GM06990 (cell line): ENCODE data around the gene RAB11FIP3.

Experiments used
- DNase-seq: peaks from one replicate; pipeline ENCODE4 v3.0.0-alpha.2; 2011; ENCODE audit not compliant: insufficient read length; ENCODE audit errors: extremely low read depth
- H3K27me3 ChIP-seq: replicated peaks from 2 replicates; pipeline ENCODE4 v1.6.0; 2011; ENCODE audit warnings: low read length; ENCODE audit not compliant: control insufficient read depth, insufficient read depth
- H3K36me3 ChIP-seq: 2 replicates; pipeline ENCODE4 v1.5.1; 2011; ENCODE audit warnings: low read length; ENCODE audit not compliant: control insufficient read depth, insufficient read depth
- H3K4me3 ChIP-seq: replicated peaks from 2 replicates; pipeline ENCODE4 v1.5.1; 2011; ENCODE audit warnings: low read depth, mild to moderate bottlenecking, control low read depth, low read length
- CTCF ChIP-seq: IDR thresholded peaks from 2 replicates; pipeline ENCODE4 v1.5.1; 2011; ENCODE audit warnings: low read length, control low read depth, mild to moderate bottlenecking, inconsistent platforms; ENCODE audit not compliant: insufficient read depth, poor library complexity, severe bottlenecking

RAB11FIP3 gene

GRCh38 chr16:558298-559020 is 133.0 kb downstream of the RAB11FIP3 start:
- H3K36me3 ChIP-seq = no peaks in the 10 kb centered on the region
- H3K4me3 ChIP-seq = no peak overlapping the region
- DNase-seq = no peak
- TF ChIP-seq CTCF = no peak
- no peaks in the 10 kb centered on the region; the same call in 1 of the 2 replicates for H3K27me3 ChIP-seq

- no peak for DNase-seq
- Histone ChIP-seq H3K27me3 (no peaks in the 10 kb centered on the region; the same call in 1 of the 2 replicates), H3K4me3 (no peak overlapping the region), H3K36me3 (no peaks in the 10 kb centered on the region)
- TF ChIP-seq CTCF = no peak
Observed at GRCh38 chr16:559021-559380, 133.6 kb downstream of the RAB11FIP3 start.

- no peak for DNase-seq
- no peak for TF ChIP-seq CTCF
- Histone ChIP-seq H3K36me3 (no peaks in the 10 kb centered on the region), H3K4me3 (no peak overlapping the region), H3K27me3 (no peaks in the 10 kb centered on the region; the same call in 1 of the 2 replicates)
Observed at GRCh38 chr16:559411-560203, 134.2 kb downstream of the RAB11FIP3 start.

GRCh38 chr16:560204-560700 is 134.8 kb downstream of the RAB11FIP3 start, which contains the start of gene PRR35:
PRR35 (plus strand) TSS chr16:560394; CDS start chr16:563295, 2,901 bp downstream.
- Histone ChIP-seq H3K27me3 (no peaks in the 10 kb centered on the region; the same call in 1 of the 2 replicates), H3K36me3 (no peaks in the 10 kb centered on the region), H3K4me3 (no peak within 1 kb of the TSS)
- no peak for TF ChIP-seq CTCF
- no peak for DNase-seq

- Histone ChIP-seq H3K36me3 (no peaks in the 10 kb centered on the region), H3K4me3 (no peak overlapping the region), H3K27me3 (no peaks in the 10 kb centered on the region; the same call in 1 of the 2 replicates)
- TF ChIP-seq CTCF = no peak
- DNase-seq = no peak
Observed at GRCh38 chr16:560701-561412, 135.4 kb downstream of the RAB11FIP3 start.
